ENCODE measurements around the gene CXXC4.
A peak's percentile ranks its signal among the peaks of the same experiment; 100 is the strongest.

DNA sequence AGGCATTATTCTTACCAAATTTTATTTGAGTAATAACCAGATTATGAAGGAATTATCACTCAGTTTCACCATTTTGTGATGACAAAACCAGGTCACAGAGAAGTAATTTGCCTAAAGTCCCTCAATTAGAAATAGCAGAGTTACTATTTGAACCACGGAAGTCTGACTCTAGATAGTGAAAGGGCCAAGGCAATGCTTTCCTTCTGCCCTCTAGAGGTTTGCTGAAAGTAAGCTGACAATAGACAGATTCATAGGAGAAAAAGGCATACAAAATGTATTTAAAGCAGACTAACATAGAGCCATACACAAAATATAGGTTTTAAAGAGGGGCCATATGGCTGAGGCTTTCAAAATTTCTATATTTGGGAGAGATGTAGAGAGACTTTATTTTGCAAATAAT is 43.1 kb downstream of the CXXC4 start:
- TF ChIP-seq, protein P1, sequence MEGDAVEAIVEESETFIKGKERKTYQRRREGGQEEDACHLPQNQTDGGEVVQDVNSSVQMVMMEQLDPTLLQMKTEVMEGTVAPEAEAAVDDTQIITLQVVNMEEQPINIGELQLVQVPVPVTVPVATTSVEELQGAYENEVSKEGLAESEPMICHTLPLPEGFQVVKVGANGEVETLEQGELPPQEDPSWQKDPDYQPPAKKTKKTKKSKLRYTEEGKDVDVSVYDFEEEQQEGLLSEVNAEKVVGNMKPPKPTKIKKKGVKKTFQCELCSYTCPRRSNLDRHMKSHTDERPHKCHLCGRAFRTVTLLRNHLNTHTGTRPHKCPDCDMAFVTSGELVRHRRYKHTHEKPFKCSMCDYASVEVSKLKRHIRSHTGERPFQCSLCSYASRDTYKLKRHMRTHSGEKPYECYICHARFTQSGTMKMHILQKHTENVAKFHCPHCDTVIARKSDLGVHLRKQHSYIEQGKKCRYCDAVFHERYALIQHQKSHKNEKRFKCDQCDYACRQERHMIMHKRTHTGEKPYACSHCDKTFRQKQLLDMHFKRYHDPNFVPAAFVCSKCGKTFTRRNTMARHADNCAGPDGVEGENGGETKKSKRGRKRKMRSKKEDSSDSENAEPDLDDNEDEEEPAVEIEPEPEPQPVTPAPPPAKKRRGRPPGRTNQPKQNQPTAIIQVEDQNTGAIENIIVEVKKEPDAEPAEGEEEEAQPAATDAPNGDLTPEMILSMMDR (IDR thresholded peaks at IDR 0.05; ENCODE audit: poor library complexity) = peak; percentile 59
- TF ChIP-seq EZH2phosphoT487 (IDR thresholded peaks at IDR 0.05; ENCODE audit: low read depth, severe bottlenecking, unreplicated experiment) = no peak
- no peak for TF ChIP-seq EZH2 (IDR thresholded peaks at IDR 0.05; ENCODE audit: borderline replicate concordance)
